Aorta (tissue), 5 donors: ENCODE data around the gene MTCH2. TPM values are rescaled to one million over a fixed set of nuclear protein-coding genes. Genes with fewer than 3 reads are reported as not detected.
A peak's percentile ranks its signal among the peaks of the same experiment; 100 is the strongest.
"Not testable (repeated sequence)": the region's sequence is repeated elsewhere in the genome, so short reads cannot be mapped to it uniquely, and the experiment has no call there.

ENCODE experiments used
- ATAC-seq: fragments of 200-7000 bp; cut with Tn5 transposase; one replicate; pipeline ENCODE4 v1.9.1; 2022; ENCODE audit warnings: moderate library complexity; ENCODE audit not compliant: low FRiP score
- DNase-seq, 2 donors: peaks; one replicate each; pipeline ENCODE4 v3.0.0-alpha.2; 2020
- H3K27ac ChIP-seq, 2 donors: one replicate each; pipeline ENCODE4 v1.5.1; 2013; ENCODE audit warnings: low read length in 2 of 2, mild to moderate bottlenecking in 2 of 2, moderate library complexity in 2 of 2, control low read depth in 1 of 2, inconsistent platforms in 1 of 2, low read depth in 1 of 2
- H3K27me3 ChIP-seq, 2 donors: one replicate each; pipeline ENCODE4 v1.6.1; 2013; ENCODE audit warnings: control low read depth in 1 of 2, low read length in 1 of 2, mild to moderate bottlenecking in 1 of 2, moderate library complexity in 1 of 2; ENCODE audit not compliant: insufficient read depth in 2 of 2, control insufficient read depth in 1 of 2
- H3K36me3 ChIP-seq, 2 donors: one replicate each; pipeline ENCODE4 v1.6.1; 2013; ENCODE audit warnings: control low read depth in 1 of 2, low read length in 1 of 2, mild to moderate bottlenecking in 1 of 2; ENCODE audit not compliant: insufficient read depth in 2 of 2, control insufficient read depth in 1 of 2
- H3K4me1 ChIP-seq, 2 donors: one replicate each; pipeline ENCODE4 v1.6.1; 2013; ENCODE audit warnings: low read length in 2 of 2, control low read depth in 1 of 2, mild to moderate bottlenecking in 1 of 2, moderate library complexity in 1 of 2; ENCODE audit not compliant: insufficient read depth in 2 of 2, control insufficient read depth in 1 of 2
- H3K4me3 ChIP-seq, 2 donors: one replicate each; pipeline ENCODE4 v1.5.1; 2013; ENCODE audit warnings: low read length in 2 of 2, control low read depth in 1 of 2, mild to moderate bottlenecking in 1 of 2
- H3K9me3 ChIP-seq: one replicate; pipeline ENCODE4 v1.6.1; 2013; ENCODE audit warnings: mild to moderate bottlenecking, low read length; ENCODE audit not compliant: control insufficient read depth
- WGBS, 2 donors: extraction: QIAGEN DNeasy Blood & Tissue Kit; methylation state at CpG; one replicate each; pipeline ENCODE4 v1.1.7; 2013; 5-methylcytosine and 5-hydroxymethylcytosine counted together
- intact Hi-C, 2 donors: fragments of 100-400 bp; cut with DNase I; formaldehyde crosslinking; loops; one replicate each; pipeline versions ENCODE4 v1.14.2 to v1.15.0; 2022
- long read RNA-seq, 2 donors: library from polyadenylated mRNA; unstranded; transcript quantifications; one replicate each; pipeline ENCODE4 v2.0.0, GENCODE V29; 2020 to 2021
- polyA plus RNA-seq, 2 donors: library from polyadenylated mRNA; stranded (reverse); fragments of 200-250 nt; gene quantifications; one replicate each; pipeline ENCODE4 v1.2.3, GENCODE V29; 2013
- total RNA-seq, 2 donors: library from RNA; stranded (reverse); fragmentation: NEBNext Ultra II Directional; extraction: Animal tissue kit (Norgen Biotek cat#: 25700); gene quantifications; one replicate each; pipeline ENCODE4 v1.2.1, GENCODE V29; 2021
- donor health status: healthy with polysubstance abuse.
- donor health status: Bipolar disorder and iron deficiency.
- donor health status: DM: no; HTN: no; CAD: no.
- donor health status: DM: no; HTN: no; CAD: no.
- donor health status: DM: yes; HTN: yes; CAD: no.

The MTCH2 gene
- total RNA-seq (10 to 100 TPM; 34.8 to 43.7 TPM), polyA plus RNA-seq (10 to 100 TPM; 28.6 to 47.8 TPM)
- long read RNA-seq, donor 1, transcript MTCH2-201 (13 exons, 2,587 nt), result major isoform, 57 of 83 reads
- long read RNA-seq, donor 1, partial matches to known transcripts, result 9 of 83 reads
- long read RNA-seq, donor 1, other reads (novel, unspliced or antisense), result 17 of 83 reads
- long read RNA-seq, donor 2, transcript MTCH2-201 (13 exons, 2,587 nt), result major isoform, 18 of 20 reads
- long read RNA-seq, donor 2, partial matches to known transcripts, result 0 of 20 reads
- long read RNA-seq, donor 2, other reads (novel, unspliced or antisense), result 2 of 20 reads

GRCh38 chr11:47642099-47642855, at the start of gene MTCH2:
MTCH2 (minus strand) TSS chr11:47642559; CDS start chr11:47642465, 94 bp downstream.
- H3K36me3 ChIP-seq, result no peaks in the 10 kb centered on the region
- H3K27me3 ChIP-seq, result no peaks in the 10 kb centered on the region
- DNase-seq (peak; percentile 97 to 98), ATAC-seq (peak; percentile 99)
- no peaks in the 10 kb centered on the region for H3K4me1 ChIP-seq
- 1% methylated on average over 77 to 78 of the region's 78 CpGs for WGBS, 2 donors
- intact Hi-C loops, result loop anchor here in 1 of 2 donors (5.0 kb wide), 1 partner anchor 80 kb away; no protein-coding TSS in a partner anchor
- peak within 1 kb of the TSS; percentile 63 to 84 for H3K27ac ChIP-seq
- H3K9me3 ChIP-seq, result no peaks in the 10 kb centered on the region
- H3K4me3 ChIP-seq, result peak within 1 kb of the TSS; percentile 23 to 58

DNA sequence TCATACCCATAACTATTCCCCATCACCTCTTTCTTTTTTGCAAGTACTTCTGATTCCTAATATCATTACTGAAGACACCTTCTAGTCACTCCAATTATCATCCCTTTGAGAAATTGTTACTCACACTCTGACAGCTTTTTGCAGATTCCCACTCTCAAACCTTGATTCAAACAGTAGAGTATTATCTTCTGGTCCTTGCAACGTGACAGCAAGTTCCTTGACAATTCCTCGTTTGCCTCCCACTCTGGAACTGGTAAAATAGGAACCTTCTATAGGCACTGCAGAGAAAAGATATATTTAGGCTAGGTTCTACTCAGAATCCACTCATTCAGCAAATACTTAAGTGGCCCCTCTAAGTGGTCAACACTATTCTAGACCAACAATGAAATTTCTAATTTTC, 49.6 kb upstream of the MTCH2 start:
- Histone ChIP-seq H3K27ac (no peak overlapping the region), H3K9me3 (no peaks in the 10 kb centered on the region), H3K4me3 (no peak overlapping the region), H3K27me3 (no peaks in the 10 kb centered on the region), H3K4me1 (no peaks in the 10 kb centered on the region), H3K36me3 (no peaks in the 10 kb centered on the region)
- DNase-seq (no peak), ATAC-seq (no peak)
- intact Hi-C loops, result no loop called here
- WGBS, 2 donors, result 52 to 58% methylated on average over 2 of the region's 2 CpGs

- 88 to 92% methylated on average over 5 of the region's 5 CpGs for WGBS, 2 donors
- no peak overlapping the region for H3K27ac ChIP-seq
- intact Hi-C loops, result no loop called here
- ATAC-seq, result no peak
- DNase-seq, result no peak
- no peaks in the 10 kb centered on the region for H3K9me3 ChIP-seq
- no peaks in the 10 kb centered on the region for H3K27me3 ChIP-seq
- no peak overlapping the region for H3K4me3 ChIP-seq
- no peaks in the 10 kb centered on the region for H3K4me1 ChIP-seq
- H3K36me3 ChIP-seq, result no peaks in the 10 kb centered on the region
Observed at GRCh38 chr11:47689480-47689879, 47.1 kb upstream of the MTCH2 start.

GRCh38 chr11:47688991-47689390, 46.6 kb upstream of the MTCH2 start:
- no peaks in the 10 kb centered on the region for H3K9me3 ChIP-seq
- H3K27ac ChIP-seq, result no peak overlapping the region
- intact Hi-C loops, result no loop called here
- ATAC-seq (no peak), DNase-seq (no peak)
- H3K4me3 ChIP-seq, result no peak overlapping the region
- H3K4me1 ChIP-seq, result no peaks in the 10 kb centered on the region
- no peaks in the 10 kb centered on the region for H3K27me3 ChIP-seq
- 82 to 93% methylated on average over 2 of the region's 2 CpGs for WGBS, 2 donors
- H3K36me3 ChIP-seq, result no peaks in the 10 kb centered on the region

DNA sequence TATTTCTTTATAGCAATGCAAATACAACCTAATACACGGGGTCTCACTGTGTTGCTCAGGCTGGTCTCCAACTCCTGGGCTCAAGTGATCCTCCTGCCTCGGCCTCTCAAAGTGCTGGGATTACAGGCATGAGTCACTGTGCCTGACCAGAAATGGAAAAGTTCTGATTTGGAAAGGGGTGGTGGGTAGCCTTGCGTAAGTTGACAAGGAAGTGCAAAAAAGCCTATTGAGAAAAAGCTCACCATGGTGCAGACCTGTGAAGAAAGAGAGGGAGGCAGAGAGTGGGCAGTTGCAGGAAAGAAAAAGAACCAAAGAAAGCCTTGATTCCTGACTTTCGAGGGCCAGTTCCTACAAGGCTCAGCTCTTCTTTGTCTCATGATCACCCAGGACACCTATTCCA, 45.8 kb upstream of the MTCH2 start:
- intact Hi-C loops, result no loop called here
- no peak for DNase-seq

DNA sequence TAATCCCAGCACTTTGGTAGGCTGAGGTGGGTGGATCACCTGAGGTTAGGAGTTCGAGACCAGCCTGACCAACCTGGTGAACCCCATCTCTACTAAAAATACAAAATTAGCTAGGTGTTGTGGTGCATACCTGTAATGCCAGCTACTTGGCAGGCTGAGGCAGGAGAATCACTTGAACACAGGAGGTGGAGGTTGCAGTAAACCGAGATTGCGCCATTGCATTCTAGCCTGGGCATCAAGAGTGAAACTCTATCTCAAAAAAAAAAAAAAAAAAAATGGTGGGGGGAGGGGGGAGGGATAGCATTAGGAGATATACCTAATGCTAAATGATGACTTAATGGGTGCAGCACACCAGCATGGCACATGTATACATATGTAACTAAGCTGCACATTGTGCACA, 44.3 kb upstream of the MTCH2 start:
- H3K9me3 ChIP-seq, H3K27me3 ChIP-seq, H3K36me3 ChIP-seq, ATAC-seq, H3K4me1 ChIP-seq, intact Hi-C loops, H3K4me3 ChIP-seq, H3K27ac ChIP-seq, DNase-seq: not testable (repeated sequence)
- 94 to 100% methylated on average over 3 of the region's 3 CpGs for WGBS, 2 donors

More for the DNA sequence above, 45.8 kb upstream of the MTCH2 start:
- Histone ChIP-seq H3K4me3 (no peak overlapping the region), H3K27ac (no peak overlapping the region), H3K27me3 (no peaks in the 10 kb centered on the region), H3K9me3 (no peaks in the 10 kb centered on the region), H3K4me1 (no peaks in the 10 kb centered on the region), H3K36me3 (no peaks in the 10 kb centered on the region)
- ATAC-seq, result no peak
- WGBS, 2 donors, result 93 to 96% methylated on average over 4 of the region's 4 CpGs

- intact Hi-C loops, result no loop called here
- ATAC-seq (no peak), DNase-seq (no peak)
- Histone ChIP-seq H3K4me3 (no peak overlapping the region), H3K27me3 (no peaks in the 10 kb centered on the region), H3K27ac (no peak overlapping the region), H3K36me3 (no peaks in the 10 kb centered on the region), H3K9me3 (no peaks in the 10 kb centered on the region), H3K4me1 (no peaks in the 10 kb centered on the region)
- 98 to 100% methylated on average over 1 of the region's 1 CpG for whole genome bisulfite sequencing, 2 donors
Observed at GRCh38 chr11:47686151-47686550, 43.8 kb upstream of the MTCH2 start.

- intact Hi-C loops, result no loop called here
- H3K4me3 ChIP-seq, result no peak overlapping the region
- no peaks in the 10 kb centered on the region for H3K27me3 ChIP-seq
- no peak overlapping the region for H3K27ac ChIP-seq
- H3K9me3 ChIP-seq, result no peaks in the 10 kb centered on the region
- ATAC-seq, result no peak
- H3K36me3 ChIP-seq, result no peaks in the 10 kb centered on the region
- DNase-seq, result no peak
- no peaks in the 10 kb centered on the region for H3K4me1 ChIP-seq
- WGBS, 2 donors, result 87 to 93% methylated on average over 2 of the region's 2 CpGs
Observed at GRCh38 chr11:47675851-47676250, 33.5 kb upstream of the MTCH2 start.

- H3K9me3 ChIP-seq, result no peaks in the 10 kb centered on the region
- no peaks in the 10 kb centered on the region for H3K4me1 ChIP-seq
- ATAC-seq, result no peak
- 94 to 96% methylated on average over 5 of the region's 5 CpGs for WGBS, 2 donors
- H3K27ac ChIP-seq, result no peak overlapping the region
- no peaks in the 10 kb centered on the region for H3K36me3 ChIP-seq
- no peaks in the 10 kb centered on the region for H3K27me3 ChIP-seq
- intact Hi-C loops, result no loop called here
- no peak for DNase-seq
- no peak overlapping the region for H3K4me3 ChIP-seq
Observed at GRCh38 chr11:47672283-47672730, 29.9 kb upstream of the MTCH2 start.
